ENCODE data around the gene PRKCZ. TPM values are rescaled to one million over a fixed set of nuclear protein-coding genes. Genes with fewer than 3 reads are reported as not detected.

Gene PRKCZ
- polyA plus RNA-seq, 1 of the 3 experiments (the other 2 are of a cell fraction): 24.2 TPM

DNA sequence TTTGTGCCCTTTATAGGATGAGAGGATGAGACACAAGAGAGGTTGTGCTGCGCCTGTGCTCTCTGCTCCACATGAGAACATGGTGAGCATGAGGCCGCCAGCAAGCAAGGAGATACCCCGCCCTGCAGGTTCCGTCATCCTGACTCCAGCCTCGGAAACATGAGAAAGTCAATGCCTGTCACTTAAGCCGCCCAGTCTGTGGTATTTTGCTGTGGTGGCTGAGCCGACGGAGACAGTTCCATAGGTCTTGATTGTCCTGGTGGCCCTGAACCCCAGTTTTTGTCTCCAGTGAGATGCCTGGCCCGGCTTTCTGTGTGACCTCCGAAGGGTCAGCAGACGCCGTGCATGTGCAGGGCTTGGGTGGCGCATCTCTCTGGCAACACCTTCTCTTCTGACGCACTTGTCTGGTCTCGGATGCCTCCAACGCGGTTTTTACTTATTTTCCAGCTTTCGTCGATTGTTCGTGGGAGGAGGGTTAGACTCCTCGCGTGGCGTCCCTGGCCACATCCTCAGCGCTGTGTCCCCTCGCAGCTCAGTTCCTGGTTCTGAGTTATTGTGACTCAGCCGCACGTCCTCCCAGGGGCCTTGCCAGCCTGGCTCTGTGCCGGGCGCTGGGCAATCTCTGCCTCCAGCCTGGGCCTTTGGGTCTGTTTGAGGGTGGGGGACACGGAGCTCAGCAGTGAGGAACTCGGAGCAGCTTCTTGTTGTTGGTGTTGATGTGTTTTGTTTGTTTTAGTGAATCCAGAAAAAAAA is 74.4 kb downstream of the PRKCZ start:
- no peak for TF ChIP-seq SMC3 (IDR thresholded peaks at IDR 0.05; ENCODE audit: low read depth, low read length)
- no peak for TF ChIP-seq RXRA (IDR thresholded peaks at IDR 0.05; ENCODE audit: borderline replicate concordance, low read depth)
- TF ChIP-seq ELF1 (IDR thresholded peaks at IDR 0.05): no peak
- TF ChIP-seq POLR2AphosphoS5 (IDR thresholded peaks at IDR 0.05; ENCODE audit: low read depth, low read length): no peak
- TF ChIP-seq FOXM1 (IDR thresholded peaks at IDR 0.05; ENCODE audit: low read depth): no peak
- no peak for TF ChIP-seq EZH2phosphoT487 (IDR thresholded peaks at IDR 0.05; ENCODE audit: borderline replicate concordance, low read depth)
- no peak for TF ChIP-seq NRF1 (IDR thresholded peaks at IDR 0.05; ENCODE audit: low read depth, low read length)
- TF ChIP-seq MEF2A (IDR thresholded peaks at IDR 0.05; ENCODE audit: borderline replicate concordance, low read depth): no peak
- TF ChIP-seq, protein P1, sequence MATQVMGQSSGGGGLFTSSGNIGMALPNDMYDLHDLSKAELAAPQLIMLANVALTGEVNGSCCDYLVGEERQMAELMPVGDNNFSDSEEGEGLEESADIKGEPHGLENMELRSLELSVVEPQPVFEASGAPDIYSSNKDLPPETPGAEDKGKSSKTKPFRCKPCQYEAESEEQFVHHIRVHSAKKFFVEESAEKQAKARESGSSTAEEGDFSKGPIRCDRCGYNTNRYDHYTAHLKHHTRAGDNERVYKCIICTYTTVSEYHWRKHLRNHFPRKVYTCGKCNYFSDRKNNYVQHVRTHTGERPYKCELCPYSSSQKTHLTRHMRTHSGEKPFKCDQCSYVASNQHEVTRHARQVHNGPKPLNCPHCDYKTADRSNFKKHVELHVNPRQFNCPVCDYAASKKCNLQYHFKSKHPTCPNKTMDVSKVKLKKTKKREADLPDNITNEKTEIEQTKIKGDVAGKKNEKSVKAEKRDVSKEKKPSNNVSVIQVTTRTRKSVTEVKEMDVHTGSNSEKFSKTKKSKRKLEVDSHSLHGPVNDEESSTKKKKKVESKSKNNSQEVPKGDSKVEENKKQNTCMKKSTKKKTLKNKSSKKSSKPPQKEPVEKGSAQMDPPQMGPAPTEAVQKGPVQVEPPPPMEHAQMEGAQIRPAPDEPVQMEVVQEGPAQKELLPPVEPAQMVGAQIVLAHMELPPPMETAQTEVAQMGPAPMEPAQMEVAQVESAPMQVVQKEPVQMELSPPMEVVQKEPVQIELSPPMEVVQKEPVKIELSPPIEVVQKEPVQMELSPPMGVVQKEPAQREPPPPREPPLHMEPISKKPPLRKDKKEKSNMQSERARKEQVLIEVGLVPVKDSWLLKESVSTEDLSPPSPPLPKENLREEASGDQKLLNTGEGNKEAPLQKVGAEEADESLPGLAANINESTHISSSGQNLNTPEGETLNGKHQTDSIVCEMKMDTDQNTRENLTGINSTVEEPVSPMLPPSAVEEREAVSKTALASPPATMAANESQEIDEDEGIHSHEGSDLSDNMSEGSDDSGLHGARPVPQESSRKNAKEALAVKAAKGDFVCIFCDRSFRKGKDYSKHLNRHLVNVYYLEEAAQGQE (IDR thresholded peaks at IDR 0.05; ENCODE audit: low read depth, low read length): no peak
- no peak for TF ChIP-seq CHD2 (IDR thresholded peaks at IDR 0.05; ENCODE audit: low read length, partially characterized antibody)
- TF ChIP-seq, protein P2, sequence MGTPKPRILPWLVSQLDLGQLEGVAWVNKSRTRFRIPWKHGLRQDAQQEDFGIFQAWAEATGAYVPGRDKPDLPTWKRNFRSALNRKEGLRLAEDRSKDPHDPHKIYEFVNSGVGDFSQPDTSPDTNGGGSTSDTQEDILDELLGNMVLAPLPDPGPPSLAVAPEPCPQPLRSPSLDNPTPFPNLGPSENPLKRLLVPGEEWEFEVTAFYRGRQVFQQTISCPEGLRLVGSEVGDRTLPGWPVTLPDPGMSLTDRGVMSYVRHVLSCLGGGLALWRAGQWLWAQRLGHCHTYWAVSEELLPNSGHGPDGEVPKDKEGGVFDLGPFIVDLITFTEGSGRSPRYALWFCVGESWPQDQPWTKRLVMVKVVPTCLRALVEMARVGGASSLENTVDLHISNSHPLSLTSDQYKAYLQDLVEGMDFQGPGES (IDR thresholded peaks at IDR 0.05; ENCODE audit: low read depth, low read length): no peak

More for the DNA sequence above, 74.4 kb downstream of the PRKCZ start:
- ChIA-PET POLR2A (no interaction called here), CTCF (interaction anchor here (1.0 to 2.1 kb wide), 2 partner anchors 15 to 49 kb away, joined by 5 to 8 read pairs; no protein-coding TSS in a partner anchor)
- Histone ChIP-seq H3K27me3 (ENCODE audit: insufficient read depth) (no peaks in the 10 kb centered on the region), H3K27ac (ENCODE audit: low read depth in 2 of 2, low read length in 1 of 2) (no peak overlapping the region), H3K9me3 (no peaks in the 10 kb centered on the region), H3K9ac (no peak overlapping the region), H3K4me1 (ENCODE audit: control insufficient read depth in 1 of 2, insufficient read depth in 2 of 2, low read depth in 1 of 2, low read length in 1 of 2) (no peaks in the 10 kb centered on the region; a peak in 1 of 4 replicates), H3K4me2 (no peak overlapping the region), H3K9me2 (no peaks in the 10 kb centered on the region), H3K4me3 (ENCODE audit: low read depth in 2 of 2, low read length in 1 of 2) (no peak overlapping the region), H3K36me3 (replicated peaks in 1 of 2; ENCODE audit: control insufficient read depth in 1 of 2, insufficient read depth in 2 of 2, low read length in 1 of 2) (no peaks in the 10 kb centered on the region), H2AFZ (ENCODE audit: low read depth) (no peak overlapping the region), H4K20me1 (ENCODE audit: insufficient read depth) (no peaks in the 10 kb centered on the region), H3K79me2 (ENCODE audit: insufficient read depth) (no peaks in the 10 kb centered on the region), H3F3A (replicated peaks; ENCODE audit: insufficient read depth) (no peaks in the 10 kb centered on the region)
- WGBS (ENCODE audit: low lambda C conversion rate): 93% methylated on average over 30 of the region's 31 CpGs
- no peak for DNase-seq

Measured in SK-N-SH (cell line).